GM19324 (cell line): ENCODE data around the gene SEC23A.
"Not testable (repeated sequence)": the region's sequence is repeated elsewhere in the genome, so short reads cannot be mapped to it uniquely, and the experiment has no call there.

Experiments used
- ATAC-seq: cut with Tn5 transposase; IDR thresholded peaks from one replicate; pipeline ENCODE4 v1.9.1; 2021; ENCODE audit warnings: mild to moderate bottlenecking, moderate library complexity; ENCODE audit not compliant: unreplicated experiment, low FRiP score

SEC23A gene

DNA sequence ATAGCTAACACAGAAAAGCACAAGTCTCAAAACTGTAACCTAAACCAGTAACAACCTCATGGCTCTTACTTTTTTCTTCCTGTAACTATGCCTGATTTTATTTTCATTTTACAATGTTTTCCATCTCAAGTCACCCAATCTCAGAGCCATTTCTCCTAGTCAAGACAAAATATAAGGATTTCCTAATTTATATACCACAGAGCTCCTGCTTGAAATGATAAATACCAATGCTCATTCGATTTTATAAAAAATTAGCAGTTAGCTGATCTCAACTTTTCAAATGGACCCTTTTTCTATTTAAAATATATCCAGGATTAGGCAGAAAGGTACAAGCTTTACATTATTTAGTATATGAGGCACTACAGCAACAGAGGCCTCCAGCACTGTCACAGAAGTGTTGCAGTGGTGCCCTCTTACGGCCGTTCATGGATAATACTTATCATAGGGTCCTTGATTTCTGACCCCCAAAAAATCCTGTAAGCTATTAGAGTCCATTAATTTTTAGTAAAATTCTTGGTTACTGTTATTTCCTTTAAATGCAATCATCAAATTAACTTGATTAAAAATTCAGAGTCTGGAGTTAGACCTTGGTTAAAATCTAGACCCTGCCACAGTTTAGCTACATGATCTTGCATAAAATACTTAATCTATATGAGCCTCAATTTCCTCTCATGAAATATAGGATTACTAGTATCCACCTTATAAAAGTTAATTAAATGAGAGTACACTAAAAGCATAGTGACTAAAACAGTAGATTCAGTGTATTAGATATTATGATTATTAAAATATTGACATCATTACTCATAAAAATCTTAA, 68.3 kb downstream of the SEC23A start:
- ATAC-seq = no peak

DNA sequence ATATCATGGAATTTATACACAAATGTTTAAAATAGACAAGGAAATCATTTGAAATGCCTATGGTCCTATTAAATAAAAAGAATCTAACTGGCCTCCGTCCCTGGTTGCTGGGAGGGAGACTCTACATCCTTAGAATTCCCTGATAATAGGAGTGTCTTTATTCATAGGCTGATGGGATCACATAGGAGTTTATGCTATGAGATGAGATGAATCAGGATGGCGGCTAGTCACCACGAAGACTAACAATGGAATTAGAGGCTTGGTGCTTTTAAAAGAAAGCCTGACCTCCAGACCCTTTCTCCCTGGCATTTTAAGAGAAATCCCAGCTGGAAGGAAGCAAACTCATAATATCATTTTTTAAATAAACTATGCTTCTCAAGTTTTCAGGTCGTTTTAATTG, 69.7 kb downstream of the SEC23A start:
- ATAC-seq = no peak

DNA sequence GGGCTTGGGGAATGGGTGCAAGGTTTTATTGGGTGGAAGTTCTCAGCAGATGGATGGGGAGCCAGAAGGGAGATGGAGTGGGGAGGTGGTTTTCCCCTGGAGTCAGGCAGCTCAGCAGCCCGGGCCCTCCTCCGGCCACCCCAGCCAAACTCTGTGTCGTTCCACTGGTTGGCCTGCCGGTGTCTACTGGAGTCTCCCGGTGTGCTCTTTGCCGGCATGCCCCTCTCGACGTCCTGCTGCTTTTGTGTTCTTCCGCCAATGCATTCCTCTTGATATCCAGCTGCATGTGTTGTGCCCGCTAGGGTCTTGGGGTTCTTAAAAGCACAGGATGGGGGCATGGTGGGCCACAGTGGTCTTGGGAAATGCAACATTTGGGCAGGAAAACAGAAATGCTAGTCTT, 72.8 kb downstream of the SEC23A start:
- no peak for ATAC-seq

DNA sequence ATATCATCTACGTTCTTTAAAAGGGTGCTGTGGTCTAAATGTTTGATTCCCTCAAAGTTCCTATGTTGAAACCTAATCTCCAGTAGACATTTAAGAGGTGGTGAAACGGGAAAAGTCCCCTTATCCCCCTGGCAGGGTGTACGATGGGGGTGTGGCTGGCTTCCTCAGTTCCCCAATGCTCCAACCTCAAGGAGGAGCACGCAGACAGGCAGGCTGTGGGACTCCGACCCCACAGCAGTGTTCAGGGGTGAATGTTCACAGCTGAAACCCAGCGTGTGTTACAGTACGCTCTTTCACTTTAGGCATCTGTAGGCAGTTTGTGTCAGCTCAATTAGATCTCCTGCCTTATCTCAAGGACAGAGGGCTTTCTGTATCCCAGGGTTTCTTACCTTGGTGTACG, 73.2 kb downstream of the SEC23A start:
- ATAC-seq = no peak

DNA sequence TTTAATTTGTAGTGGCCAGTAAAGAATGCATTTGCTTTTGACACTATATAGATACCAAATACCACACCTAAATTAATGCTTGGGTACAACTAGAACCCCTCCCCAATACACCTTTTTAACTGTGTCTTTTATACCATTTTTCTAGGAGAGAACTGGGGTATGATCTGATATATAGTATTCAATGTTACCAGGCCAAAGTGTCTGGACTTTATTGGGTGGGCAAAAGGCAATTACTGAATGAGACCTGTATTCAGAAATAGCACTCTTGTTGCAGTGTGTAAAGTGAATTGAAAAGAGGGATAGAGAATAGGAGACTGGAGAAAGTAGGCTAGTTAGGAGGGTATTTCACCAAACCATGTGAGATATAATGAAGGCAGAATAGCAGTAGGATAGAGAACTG, 74.4 kb downstream of the SEC23A start:
- ATAC-seq = no peak

DNA sequence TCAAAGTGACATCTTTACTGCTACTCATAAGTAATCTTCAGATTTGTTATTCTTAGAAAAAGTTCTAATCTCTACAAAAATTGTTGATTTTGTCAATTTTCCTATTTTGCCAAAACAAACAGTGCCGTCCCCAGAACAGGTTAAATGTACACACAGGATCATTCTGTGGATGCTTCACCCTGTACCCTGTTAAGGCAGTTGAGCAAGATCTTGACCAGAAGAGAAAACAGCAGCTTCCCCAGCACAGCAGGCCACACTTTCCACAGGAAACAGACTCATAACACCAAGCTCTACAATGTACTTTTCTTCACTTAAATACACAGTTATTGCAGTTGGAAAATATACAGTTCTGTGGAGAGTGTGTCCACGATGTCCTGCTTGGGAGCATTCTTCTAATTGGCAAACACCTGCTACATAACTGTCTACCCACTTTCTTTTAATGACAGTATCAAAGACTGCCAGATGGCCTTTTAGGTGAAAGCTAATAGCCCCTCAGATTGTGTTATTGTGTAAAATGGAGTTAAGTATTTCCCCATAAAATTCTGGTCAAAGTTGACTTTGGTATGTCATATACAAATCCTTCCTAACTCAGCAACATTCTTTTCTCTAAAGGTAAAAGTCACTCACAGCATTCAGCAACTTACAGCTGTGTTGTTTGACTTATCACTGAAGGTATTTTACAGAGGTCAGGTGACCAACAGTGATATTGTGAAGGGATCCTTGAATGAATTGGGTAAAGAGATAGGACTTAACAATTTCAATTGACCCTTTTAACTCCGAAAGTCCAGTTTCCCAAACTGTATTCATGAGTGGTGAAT, 77.0 kb downstream of the SEC23A start:
- ATAC-seq = no peak

DNA sequence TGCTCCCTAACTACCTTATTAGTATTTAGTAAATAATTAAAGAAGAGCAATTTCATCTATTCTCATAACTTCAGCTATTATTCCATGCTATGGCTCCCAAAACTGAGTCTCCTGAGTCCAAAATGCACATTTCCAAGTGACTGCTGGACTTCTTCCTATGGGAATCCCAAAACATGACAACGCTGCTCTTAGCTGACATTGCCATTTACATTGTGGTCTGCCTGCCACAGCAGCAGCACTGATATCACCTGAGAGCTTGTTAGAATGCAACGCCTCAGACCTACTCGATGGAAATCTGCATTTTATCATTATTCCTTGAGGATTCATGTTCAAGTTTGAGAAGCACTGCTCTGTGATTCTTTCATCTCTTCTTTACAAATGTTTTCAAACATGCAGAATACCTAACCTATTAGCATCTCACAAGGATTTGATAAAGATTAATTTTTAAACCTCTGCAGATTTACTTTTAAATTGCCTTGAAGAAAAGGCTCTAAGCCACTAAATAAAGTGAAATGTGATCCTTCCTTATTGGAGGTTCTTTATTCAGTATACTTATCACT, 77.7 kb downstream of the SEC23A start:
- ATAC-seq = no peak

DNA sequence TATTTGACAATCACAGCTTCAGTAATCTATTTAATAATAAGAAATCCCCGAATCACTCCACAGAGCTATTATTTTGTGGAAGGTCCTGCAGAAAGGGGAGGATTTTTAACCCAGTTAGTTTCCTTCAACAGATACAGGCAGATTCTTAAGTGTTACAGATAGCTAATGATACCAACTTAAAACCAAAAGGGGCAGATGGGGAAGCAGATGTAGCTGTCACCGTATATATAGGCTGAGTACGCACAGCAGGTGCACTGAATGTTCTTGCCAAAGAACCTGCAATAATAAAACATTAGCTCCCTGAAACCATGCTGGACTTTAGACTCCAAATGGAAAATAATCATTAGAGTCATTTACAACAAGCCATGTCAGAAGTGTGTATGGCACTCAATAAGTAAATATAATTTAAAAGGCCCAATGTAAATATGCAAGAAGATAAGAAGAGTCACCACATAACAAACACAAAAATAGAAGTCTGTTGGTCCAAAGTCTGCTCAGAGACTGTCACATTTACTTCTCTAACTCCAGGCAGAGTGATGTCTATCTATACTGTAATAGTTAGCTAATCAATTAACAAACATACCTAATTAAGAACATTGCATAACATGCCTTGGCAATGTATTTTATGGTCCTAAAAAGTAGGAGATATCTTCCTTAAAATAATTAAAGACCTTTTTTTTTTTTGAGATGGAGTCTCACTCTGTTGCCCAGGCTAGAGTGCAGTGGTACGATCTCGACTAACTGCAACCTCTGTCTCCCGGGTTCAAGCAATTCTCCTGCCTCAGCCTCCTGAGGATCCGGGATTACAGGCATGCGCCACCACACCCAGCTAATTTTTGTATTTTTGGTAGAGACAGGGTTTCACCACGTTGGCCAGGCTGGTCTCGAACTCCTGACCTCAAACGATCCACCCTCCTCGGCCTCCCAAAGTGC, 78.8 kb downstream of the SEC23A start:
- no peak for ATAC-seq

DNA sequence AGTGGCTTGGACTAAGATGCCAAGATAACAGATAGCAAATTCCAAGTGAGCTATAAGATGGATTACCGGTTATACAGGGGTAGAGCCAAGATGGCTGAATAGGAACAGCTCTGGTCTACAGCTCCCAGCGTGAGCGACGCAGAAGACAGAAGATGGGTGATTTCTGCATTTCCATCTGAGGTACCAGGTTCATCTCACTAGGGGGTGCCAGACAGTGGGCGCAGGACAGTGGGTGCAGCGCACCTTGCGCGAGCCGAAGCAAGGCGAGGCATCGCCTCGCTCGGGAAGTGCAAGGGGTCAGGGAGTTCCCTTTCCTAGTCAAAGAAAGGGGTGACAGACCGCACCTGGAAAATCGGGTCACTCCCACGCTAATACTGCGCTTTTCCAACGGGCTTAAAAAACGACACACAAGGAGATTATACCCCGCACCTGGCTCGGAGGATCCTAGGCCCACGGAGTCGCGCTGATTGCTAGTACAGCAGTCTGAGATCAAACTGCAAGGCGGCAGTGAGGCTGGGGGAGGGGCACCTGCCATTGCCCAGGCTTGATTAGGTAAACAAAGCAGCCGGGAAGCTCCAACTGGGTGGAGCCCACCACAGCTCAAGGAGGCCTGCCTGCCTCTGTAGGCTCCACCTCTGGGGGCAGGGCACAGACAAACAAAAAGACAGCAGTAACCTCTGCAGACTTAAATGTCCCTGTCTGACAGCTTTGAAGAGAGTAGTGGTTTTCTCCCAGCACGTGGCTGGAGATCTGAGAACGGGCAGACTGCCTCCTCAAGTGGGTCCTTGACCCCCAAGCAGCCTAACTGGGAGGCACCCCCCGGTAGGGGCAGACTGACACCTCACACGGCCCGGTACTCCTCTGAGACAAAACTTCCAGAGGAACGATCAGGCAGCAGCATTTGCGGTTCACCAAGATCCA, 85.7 kb downstream of the SEC23A start:
- ATAC-seq = not testable (repeated sequence)

DNA sequence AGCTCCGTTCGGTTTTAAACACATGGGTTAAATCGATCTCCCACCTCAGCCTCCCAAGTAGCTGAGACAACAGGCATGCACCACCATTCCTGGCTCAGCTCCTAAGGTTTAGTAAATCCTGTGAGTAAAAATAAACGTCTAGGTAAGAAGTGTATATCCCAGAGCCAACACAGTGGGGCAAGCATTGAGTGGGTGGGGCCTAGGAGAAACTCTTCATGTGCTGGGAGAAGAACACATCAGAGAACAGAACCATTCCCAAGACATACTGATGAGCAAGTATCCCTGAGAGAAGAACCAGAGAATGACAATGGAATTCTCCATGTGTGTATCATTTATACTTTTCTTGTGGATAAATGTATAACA, 86.3 kb downstream of the SEC23A start:
- ATAC-seq = no peak

DNA sequence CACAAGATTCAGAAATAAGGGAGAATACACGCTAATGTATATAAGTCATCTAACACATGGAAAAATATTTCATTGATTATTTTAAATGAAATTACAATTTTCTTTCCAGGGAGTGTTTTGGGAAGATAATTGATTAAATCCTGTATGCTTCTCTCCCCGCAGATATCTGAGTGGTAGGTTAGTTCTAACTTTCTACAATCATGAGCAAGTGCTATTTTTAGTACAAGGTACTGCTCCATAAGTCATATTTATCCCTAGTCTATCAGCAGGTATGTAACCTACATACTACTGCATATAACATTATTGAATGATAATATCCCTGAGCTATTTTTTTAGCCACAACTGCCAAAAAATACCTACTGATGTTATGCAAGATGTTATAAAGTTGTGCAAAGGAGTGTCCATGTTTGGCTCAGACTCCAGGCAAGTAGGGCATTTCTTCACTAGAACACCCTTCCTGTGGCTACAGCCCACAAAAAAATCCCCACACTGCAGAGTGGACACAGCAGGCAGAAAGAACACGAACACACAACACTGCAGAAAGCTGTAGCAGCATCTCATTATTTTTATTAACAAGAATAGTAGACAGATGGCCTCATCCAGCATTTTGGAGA, 87.0 kb downstream of the SEC23A start:
- no peak for ATAC-seq

DNA sequence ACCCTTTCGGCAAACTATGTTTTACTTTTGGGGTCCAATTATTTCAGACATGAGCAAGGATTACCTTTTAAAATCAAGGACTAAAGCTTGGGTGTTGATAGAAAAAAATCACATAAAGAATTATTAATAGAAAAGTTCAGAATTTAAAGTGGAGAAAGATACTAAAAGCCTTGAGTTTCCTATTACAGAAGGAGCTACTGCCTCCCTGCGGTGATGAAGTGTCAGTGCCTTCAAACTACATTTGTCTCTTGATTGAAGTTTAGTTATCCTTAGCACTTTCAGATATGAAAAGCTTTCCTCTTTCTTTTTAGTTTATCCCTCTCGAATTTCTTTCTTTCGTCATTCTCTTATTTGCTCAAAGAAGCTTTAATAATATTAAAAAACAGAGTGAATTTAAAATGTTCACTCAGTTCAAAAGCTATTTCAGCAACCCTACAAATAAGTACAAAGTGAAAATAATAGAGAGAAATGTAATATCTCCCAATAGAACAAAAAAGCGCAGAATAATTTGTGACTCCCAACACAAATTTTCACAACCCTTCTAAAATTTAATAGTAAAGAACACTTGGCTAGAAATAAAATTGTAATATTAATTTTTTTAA, 87.6 kb downstream of the SEC23A start:
- no peak for ATAC-seq

DNA sequence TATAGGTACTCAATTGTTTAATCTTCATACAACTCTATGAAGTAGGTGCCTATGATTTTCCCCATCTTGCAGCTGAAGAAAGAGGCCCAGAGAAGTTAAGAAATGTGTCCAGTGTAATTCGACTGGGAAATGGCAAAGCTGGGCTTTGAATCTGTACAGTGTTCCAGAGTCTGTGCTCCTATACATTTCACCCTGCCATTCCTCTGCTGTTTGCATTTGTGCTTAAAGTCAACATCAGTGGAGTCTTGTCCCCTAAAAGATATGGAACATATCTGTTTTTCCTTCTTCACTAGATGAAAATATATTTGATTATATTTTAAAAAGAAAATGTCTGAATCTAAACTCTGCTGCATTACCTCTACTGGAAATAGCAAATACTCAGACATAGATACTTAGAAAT, 88.6 kb downstream of the SEC23A start:
- ATAC-seq = no peak

DNA sequence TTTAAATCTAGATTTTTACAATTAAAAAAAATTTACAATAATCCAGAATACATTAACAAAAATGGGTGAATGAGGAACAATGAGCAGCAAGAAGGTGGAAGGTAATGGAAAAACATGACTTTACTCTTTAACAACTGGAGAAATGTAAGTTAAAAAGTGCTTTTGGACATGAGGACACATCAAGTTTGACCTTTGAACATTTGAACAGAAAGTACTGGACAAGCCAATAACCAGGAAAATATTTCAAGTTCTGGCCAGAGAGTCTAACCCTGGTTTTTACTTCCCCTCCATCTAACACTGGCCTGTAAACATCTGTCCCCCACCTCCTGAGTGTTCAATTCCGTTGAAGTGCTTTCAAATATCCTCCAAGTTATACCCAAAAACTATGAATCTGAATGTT, 94.1 kb downstream of the SEC23A start:
- ATAC-seq = not testable (repeated sequence)

DNA sequence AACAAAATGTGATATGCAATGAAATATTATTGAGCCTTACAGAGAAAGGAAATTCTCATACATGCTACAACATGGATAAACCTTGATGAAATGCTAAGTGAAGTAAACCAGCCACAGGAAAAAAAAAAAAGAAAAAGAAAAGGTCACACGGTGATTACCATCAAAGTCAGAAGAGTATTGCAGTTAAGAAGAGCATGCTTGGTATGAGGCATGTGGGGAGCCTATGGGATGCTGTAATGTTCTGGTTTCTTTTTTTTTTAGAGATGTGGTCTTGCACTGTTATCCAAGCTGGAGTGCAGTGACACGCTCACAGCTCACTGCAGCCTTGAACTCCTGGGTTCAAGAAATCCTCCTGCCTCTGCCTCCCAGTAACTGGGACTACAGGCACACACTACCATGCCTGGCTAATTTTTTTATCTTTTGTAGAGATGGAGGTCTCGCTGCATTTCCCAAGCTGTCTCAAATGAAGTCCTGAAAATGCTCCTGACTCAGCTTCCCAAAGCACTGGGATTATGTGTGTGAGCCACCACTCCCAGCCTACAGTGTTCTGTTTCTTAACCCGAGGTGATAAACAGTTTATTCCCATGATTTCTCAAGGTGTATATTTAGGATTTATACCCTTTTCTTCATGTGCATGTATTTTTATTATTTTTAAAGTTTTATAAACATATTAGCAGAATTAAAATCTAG, 96.2 kb downstream of the SEC23A start:
- no peak for ATAC-seq

DNA sequence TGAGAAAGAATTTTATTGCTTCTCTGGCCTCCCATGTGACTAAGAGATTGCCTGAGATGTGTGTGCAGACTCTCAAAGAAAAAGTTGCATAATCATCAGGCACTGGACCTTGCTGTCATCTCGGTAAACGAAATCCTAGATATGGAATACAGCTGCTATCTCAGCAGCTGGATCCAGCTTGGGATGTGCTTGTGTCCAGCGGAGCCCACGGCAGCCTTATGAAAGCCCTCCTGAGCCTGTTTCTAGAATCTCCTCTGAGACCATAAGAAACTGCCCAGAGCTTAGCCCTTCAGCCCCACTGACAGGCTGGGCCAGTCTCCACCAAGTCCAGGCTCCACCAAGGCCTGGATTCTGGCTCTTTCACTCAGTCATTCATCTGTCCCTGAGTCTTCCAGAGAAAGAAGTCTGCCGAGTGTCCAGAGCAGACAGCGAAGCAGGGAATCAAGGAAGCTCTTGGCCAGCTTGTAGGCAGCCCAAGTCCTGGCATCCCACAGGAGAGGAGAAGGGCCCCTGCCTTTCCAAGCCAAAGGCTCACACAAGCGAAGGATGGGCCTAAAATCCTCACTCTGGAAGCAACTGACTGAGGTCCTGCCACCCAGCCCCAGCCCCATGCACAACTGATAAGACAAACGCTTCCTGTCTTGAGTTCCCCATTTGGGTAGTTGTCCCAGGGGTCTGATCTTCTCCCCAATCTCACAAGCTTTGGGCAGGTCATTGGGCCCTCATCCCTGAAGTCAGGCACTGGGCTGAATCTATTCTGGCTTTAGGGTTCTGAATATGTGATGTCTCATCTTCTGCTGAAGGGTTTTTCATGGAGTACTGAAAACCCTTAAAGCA, 97.8 kb downstream of the SEC23A start:
- ATAC-seq = no peak

DNA sequence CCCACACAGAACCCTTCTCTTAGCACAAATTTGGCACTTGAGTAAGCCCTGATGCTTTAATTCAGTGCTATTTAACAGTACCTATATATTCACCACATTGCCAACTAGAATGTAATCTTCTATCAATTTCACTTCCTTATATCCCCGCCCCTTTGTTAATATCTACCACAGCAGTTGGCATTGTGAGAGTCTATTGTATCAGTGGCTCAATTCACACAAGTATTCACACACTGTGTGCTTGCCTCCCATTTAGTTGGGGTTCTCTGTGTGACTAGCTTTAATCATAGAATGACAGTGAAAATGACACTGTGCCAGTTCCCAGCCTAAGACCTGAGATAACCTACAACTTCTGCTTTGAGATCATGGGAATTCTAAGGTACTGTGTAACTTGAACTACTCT, 103.1 kb downstream of the SEC23A start:
- no peak for ATAC-seq
